GM23338 (cell line): Measurements from ENCODE around the gene EPS8. TPM values are rescaled to one million over a fixed set of nuclear protein-coding genes. Genes with fewer than 3 reads are reported as not detected.

Source experiments
- ATAC-seq: fragments of 200-7000 bp; cut with Tn5 transposase; 3 replicates; pipeline ENCODE4 v1.9.1; 2020
- DNase-seq: peaks from one replicate; pipeline ENCODE4 v3.0.0-alpha.2; 2015; ENCODE audit warnings: low spot score
- H2AFZ ChIP-seq: fragments of 200-600 bp; sonication (generic); 2 replicates; pipeline ENCODE4 v1.8.0; 2016; ENCODE audit warnings: antibody characterized with exemption, mild to moderate bottlenecking, moderate library complexity
- H3F3A ChIP-seq: fragments of 200-600 bp; sonication (generic); replicated peaks from 2 replicates; pipeline ENCODE4 v1.8.0; 2017; ENCODE audit warnings: antibody characterized with exemption, mixed run types, low read depth
- H3K27ac ChIP-seq: fragments of 200-600 bp; sonication (generic); 2 replicates; pipeline ENCODE4 v1.6.1; 2016; ENCODE audit warnings: low read depth
- H3K27me3 ChIP-seq: fragments of 200-600 bp; sonication (generic); 2 replicates; pipeline ENCODE4 v1.8.0; 2016; ENCODE audit warnings: mild to moderate bottlenecking, mixed run types, moderate library complexity; ENCODE audit not compliant: insufficient read depth
- H3K36me3 ChIP-seq: fragments of 200-600 bp; sonication (generic); 2 replicates; pipeline ENCODE4 v1.8.0; 2016; ENCODE audit warnings: mild to moderate bottlenecking; ENCODE audit not compliant: insufficient read depth
- H3K4me1 ChIP-seq: fragments of 200-600 bp; sonication (generic); 2 replicates; pipeline ENCODE4 v1.8.0; 2016; ENCODE audit warnings: mild to moderate bottlenecking, moderate library complexity; ENCODE audit not compliant: insufficient read depth
- H3K4me2 ChIP-seq: fragments of 200-600 bp; sonication (generic); 2 replicates; pipeline ENCODE4 v1.7.1; 2017; ENCODE audit warnings: mixed run types
- H3K4me3 ChIP-seq: fragments of 200-600 bp; sonication (generic); 2 replicates; pipeline ENCODE4 v1.6.1; 2016; ENCODE audit warnings: mixed run types
- H3K79me2 ChIP-seq: fragments of 200-600 bp; sonication (generic); replicated peaks from 2 replicates; pipeline ENCODE4 v1.8.0; 2017; ENCODE audit warnings: mild to moderate bottlenecking; ENCODE audit not compliant: insufficient read depth
- H3K9me2 ChIP-seq: fragments of 200-600 bp; sonication (generic); 2 replicates; pipeline ENCODE4 v1.8.0; 2017; ENCODE audit not compliant: insufficient read depth
- H4K20me1 ChIP-seq: fragments of 200-600 bp; sonication (generic); replicated peaks from 2 replicates; pipeline ENCODE4 v1.8.0; 2017; ENCODE audit warnings: mild to moderate bottlenecking; ENCODE audit not compliant: insufficient read depth
- H3K27ac Mint-ChIP-seq: 2 replicates; pipeline ENCODE4 v1.8.0; 2020; ENCODE audit warnings: inconsistent platforms, mild to moderate bottlenecking, moderate library complexity, mixed read lengths
- H3K27me3 Mint-ChIP-seq: 3 replicates; pipeline ENCODE4 v1.8.0; 2022; ENCODE audit warnings: low read depth, mild to moderate bottlenecking, moderate library complexity, mixed read lengths, inconsistent platforms; ENCODE audit not compliant: insufficient read depth, poor library complexity
- H3K36me3 Mint-ChIP-seq: 3 replicates; pipeline ENCODE4 v1.8.0; 2021; ENCODE audit warnings: low read depth, mild to moderate bottlenecking, inconsistent platforms, moderate library complexity, mixed read lengths
- H3K4me1 Mint-ChIP-seq: 3 replicates; pipeline ENCODE4 v1.8.0; 2020; ENCODE audit warnings: mild to moderate bottlenecking, inconsistent platforms, mixed read lengths
- H3K4me3 Mint-ChIP-seq: 3 replicates; pipeline ENCODE4 v1.8.0; 2021; ENCODE audit warnings: moderate library complexity, mild to moderate bottlenecking, inconsistent platforms, mixed read lengths
- H3K9me3 Mint-ChIP-seq: 3 replicates; pipeline ENCODE4 v1.8.0; 2020; ENCODE audit warnings: moderate library complexity, mild to moderate bottlenecking, inconsistent platforms, mixed read lengths
- CREB1 ChIP-seq: fragments of 250-450 bp; sonication (Bioruptor Pico); IDR thresholded peaks from 2 replicates; pipeline ENCODE4 v1.5.0; 2020; ENCODE audit warnings: low read depth, mild to moderate bottlenecking, moderate library complexity
- CTCF ChIP-seq, 2 experiments: fragments of 200-600 bp in 1 of 2; sonication (generic) in 1 of 2; conservative IDR thresholded peaks; 2 replicates each; pipeline versions ENCODE4 v1.5.1 to v1.6.1; 2016 to 2017; ENCODE audit warnings: antibody characterized with exemption in 2 of 2, low read depth in 2 of 2, mild to moderate bottlenecking in 2 of 2, moderate library complexity in 1 of 2
- ETS1 ChIP-seq: IDR thresholded peaks from 2 replicates; pipeline ENCODE4 v1.6.1; 2016; ENCODE audit warnings: antibody characterized with exemption
- EZH2 ChIP-seq: fragments of 200-600 bp; sonication (generic); IDR thresholded peaks from one replicate; pipeline ENCODE4 v1.8.0; 2017; ENCODE audit warnings: antibody characterized with exemption, mild to moderate bottlenecking, low read depth; ENCODE audit not compliant: unreplicated experiment
- EZH2phosphoT487 ChIP-seq: fragments of 200-600 bp; sonication (generic); IDR thresholded peaks from one replicate; pipeline ENCODE4 v1.8.1; 2018; ENCODE audit warnings: antibody characterized with exemption; ENCODE audit not compliant: unreplicated experiment
- JUNB ChIP-seq: IDR thresholded peaks from one replicate; pipeline ENCODE4 v1.6.1; 2016; ENCODE audit warnings: antibody characterized with exemption; ENCODE audit not compliant: unreplicated experiment
- NANOG ChIP-seq: IDR thresholded peaks from 2 replicates; pipeline ENCODE4 v1.6.1; 2016; ENCODE audit warnings: antibody characterized with exemption, borderline replicate concordance
- POLR2AphosphoS5 ChIP-seq: IDR thresholded peaks from 2 replicates; pipeline ENCODE4 v1.6.1; 2016; ENCODE audit warnings: antibody characterized with exemption, low read depth
- REST ChIP-seq: IDR thresholded peaks from one replicate; pipeline ENCODE4 v1.6.1; 2018; ENCODE audit warnings: antibody characterized with exemption; ENCODE audit not compliant: unreplicated experiment
- STAT1 ChIP-seq: IDR thresholded peaks from one replicate; pipeline ENCODE4 v1.6.1; 2016; ENCODE audit warnings: antibody characterized with exemption; ENCODE audit not compliant: unreplicated experiment
- ZNF114 ChIP-seq: fragments of 250-450 bp; sonication (Bioruptor Pico); IDR thresholded peaks from 2 replicates; pipeline ENCODE4 v1.5.0; 2020; ENCODE audit warnings: mild to moderate bottlenecking, moderate library complexity
- ZNF331 ChIP-seq: fragments of 250-450 bp; sonication (Bioruptor Pico); IDR thresholded peaks from 2 replicates; pipeline ENCODE4 v1.5.0; 2020; ENCODE audit warnings: low read depth, mild to moderate bottlenecking, moderate library complexity
- ZNF462 ChIP-seq: fragments of 250-450 bp; sonication (Bioruptor Pico); IDR thresholded peaks from 2 replicates; pipeline ENCODE4 v1.5.0; 2020; ENCODE audit warnings: mild to moderate bottlenecking, moderate library complexity
- polyA plus RNA-seq: library from polyadenylated mRNA; unstranded; fragments of >200 nt; fragmentation: Nextera tagmentation; extraction: Ambion mirVana; gene quantifications from 2 replicates; pipeline ENCODE4 v1.2.1, GENCODE V29; 2016
- total RNA-seq: library from RNA; depleted of rRNA; stranded (reverse); fragments of >200 nt; shearing (Covaris generic); gene quantifications from 2 replicates; pipeline ENCODE4 v1.2.3, GENCODE V29; 2014

Gene EPS8
- total and polyA plus RNA-seq, 2 experiments from 2014 or later, result 3.5 to 5.4 TPM

GRCh38 chr12:15591811-15592210 lies 197.4 kb downstream of the EPS8 start (continued):
- TF ChIP-seq ZNF462 (CRISPR knock-in tag) (no peak), ZNF331 (CRISPR knock-in tag) (no peak), JUNB (no peak), STAT1 (no peak), EZH2phosphoT487 (no peak), ETS1 (no peak), ZNF114 (no peak), EZH2 (no peak), NANOG (no peak), CREB1 (no peak)

- Histone ChIP-seq H3K79me2 (no peaks in the 10 kb centered on the region), H3F3A (no peaks in the 10 kb centered on the region), H3K4me2 (peak overlapping the region; percentile 52), H4K20me1 (no peaks in the 10 kb centered on the region), H3K4me1 (no peaks in the 10 kb centered on the region), H2AFZ (peak overlapping the region; percentile 72), H3K9me2 (no peaks in the 10 kb centered on the region), H3K27me3 (no peaks in the 10 kb centered on the region), H3K27ac (no peak overlapping the region), H3K36me3 (no peaks in the 10 kb centered on the region), H3K4me3 (peak overlapping the region; percentile 41)
- TF ChIP-seq REST, result no peak
- TF ChIP-seq CTCF (conservative IDR thresholded peaks at IDR 0.05; ENCODE audit: low read depth in 2 of 2), result peak; percentile 83 to 89
- no peak for TF ChIP-seq JUNB
- TF ChIP-seq STAT1, result no peak
- TF ChIP-seq POLR2AphosphoS5, result no peak
- TF ChIP-seq CREB1, result no peak
- ATAC-seq (peak; percentile 93), DNase-seq (peak; percentile 85)
- H3K4me1 Mint-ChIP-seq, result peaks cover 12% of the 10 kb centered on the region
- H3K4me3 Mint-ChIP-seq, result peak overlapping the region; percentile 63
- H3K9me3 Mint-ChIP-seq, result no peaks in the 10 kb centered on the region
- no peaks in the 10 kb centered on the region for H3K36me3 Mint-ChIP-seq
- H3K27me3 Mint-ChIP-seq, result peaks cover 3% of the 10 kb centered on the region
- H3K27ac Mint-ChIP-seq, result 0 out of 2 replicates have a peak overlapping the region, but pooled peaks have one; percentile 26
Observed at GRCh38 chr12:15590180-15590826, 198.9 kb downstream of the EPS8 start.
